Endodermal cell (in vitro differentiated cells): ENCODE data around the gene GTF2IRD1. TPM values are rescaled to one million over a fixed set of nuclear protein-coding genes. Genes with fewer than 3 reads are reported as not detected.
"Not testable (repeated sequence)": the region's sequence is repeated elsewhere in the genome, so short reads cannot be mapped to it uniquely, and the experiment has no call there.

Experiments
- DNase-seq: peaks from one replicate; pipeline ENCODE4 v3.0.0-alpha.2; 2017
- H3K27ac ChIP-seq: 2 replicates; pipeline ENCODE4 v1.5.1; 2013; ENCODE audit warnings: mild to moderate bottlenecking, low read depth, low read length, moderate library complexity
- H3K27me3 ChIP-seq: 2 replicates; pipeline ENCODE4 v1.6.1; 2013; ENCODE audit warnings: mild to moderate bottlenecking, low read length, moderate library complexity; ENCODE audit not compliant: insufficient read depth, control insufficient read depth, poor library complexity, severe bottlenecking
- H3K36me3 ChIP-seq: 2 replicates; pipeline ENCODE4 v1.7.0; 2013; ENCODE audit warnings: mild to moderate bottlenecking, low read length, moderate library complexity; ENCODE audit not compliant: control insufficient read depth, insufficient read depth
- H3K4me1 ChIP-seq: one replicate; pipeline ENCODE4 v1.7.0; 2013; ENCODE audit warnings: low read length; ENCODE audit not compliant: control insufficient read depth, insufficient read depth
- H3K4me3 ChIP-seq: 2 replicates; pipeline ENCODE4 v1.5.1; 2013; ENCODE audit warnings: mild to moderate bottlenecking, low read length, moderate library complexity
- H3K9ac ChIP-seq: 2 replicates; pipeline ENCODE4 v1.6.1; 2013; ENCODE audit warnings: mild to moderate bottlenecking, low read length, moderate library complexity; ENCODE audit not compliant: poor library complexity, severe bottlenecking; ENCODE audit errors: extremely low read depth
- H3K9me3 ChIP-seq: 2 replicates; pipeline ENCODE4 v1.6.1; 2013; ENCODE audit warnings: mild to moderate bottlenecking, low read length, moderate library complexity; ENCODE audit not compliant: control insufficient read depth
- H3K27ac Mint-ChIP-seq: 2 replicates; pipeline ENCODE4 v1.8.0; 2020; ENCODE audit warnings: mixed read lengths
- H3K27me3 Mint-ChIP-seq: 2 replicates; pipeline ENCODE4 v1.8.0; 2021; ENCODE audit warnings: mild to moderate bottlenecking, mixed read lengths; ENCODE audit not compliant: insufficient read depth
- H3K36me3 Mint-ChIP-seq: 2 replicates; pipeline ENCODE4 v1.8.0; 2020; ENCODE audit warnings: low read depth, mixed read lengths
- H3K4me1 Mint-ChIP-seq: 2 replicates; pipeline ENCODE4 v1.8.0; 2020; ENCODE audit warnings: mixed read lengths
- H3K4me3 Mint-ChIP-seq: 2 replicates; pipeline ENCODE4 v1.8.0; 2020; ENCODE audit warnings: mild to moderate bottlenecking, moderate library complexity, mixed read lengths
- H3K9me3 Mint-ChIP-seq: 2 replicates; pipeline ENCODE4 v1.8.0; 2020; ENCODE audit warnings: mild to moderate bottlenecking, mixed read lengths
- CTCF ChIP-seq: fragments of 200-600 bp; sonication (generic); conservative IDR thresholded peaks from 2 replicates; pipeline ENCODE4 v1.5.0; 2021; ENCODE audit warnings: antibody characterized with exemption, mild to moderate bottlenecking
- WGBS, 2 experiments: methylation state at CpG; one replicate each; pipeline versions ENCODE4 v1.1.5 to v1.1.7; 2013; ENCODE audit warnings: missing lambda C conversion rate in 2 of 2, mixed read lengths in 1 of 2; ENCODE audit not compliant: insufficient coverage in 1 of 2, insufficient read length in 1 of 2; 5-methylcytosine and 5-hydroxymethylcytosine counted together
- total RNA-seq, 2 donors: library from RNA; stranded (reverse); fragmentation: NEBNext Ultra II Directional in 1 of 2; extraction: Animal tissue kit (Norgen Biotek cat#: 25700) in 1 of 2; gene quantifications; 2 replicates in 1 of 2; 3 replicates in 1 of 2; pipeline ENCODE4 v1.2.1, GENCODE V29; 2021

GTF2IRD1 gene
- total RNA-seq, 2 donors from 2014 or later, result 54.8 to 84.4 TPM

- Mint-ChIP-seq H3K27me3 (no peaks in the 10 kb centered on the region), H3K4me3 (no peak overlapping the region), H3K27ac (no peak overlapping the region), H3K9me3 (no peaks in the 10 kb centered on the region), H3K36me3 (peaks cover 10% of the 10 kb centered on the region), H3K4me1 (peaks cover 5% of the 10 kb centered on the region)
- no peak for DNase-seq
- H3K4me1 ChIP-seq, result no peaks in the 10 kb centered on the region
- peaks cover 9% of the 10 kb centered on the region for H3K36me3 ChIP-seq
- H3K9me3 ChIP-seq, result no peaks in the 10 kb centered on the region
- no peaks in the 10 kb centered on the region for H3K27me3 ChIP-seq
- 93 to 95% methylated on average over 10 to 11 of the region's 11 CpGs for WGBS, 2 experiments
- no peak for TF ChIP-seq CTCF
- no peak overlapping the region for H3K9ac ChIP-seq
- no peak overlapping the region for H3K4me3 ChIP-seq
- H3K27ac ChIP-seq, result no peak overlapping the region
These were observed 30.0 kb downstream of the GTF2IRD1 start for GRCh38 chr7:74483402-74484336.

- Histone ChIP-seq H3K36me3 (peaks cover 9% of the 10 kb centered on the region), H3K9me3 (no peaks in the 10 kb centered on the region), H3K9ac (no peak overlapping the region), H3K4me1 (no peaks in the 10 kb centered on the region), H3K27ac (no peak overlapping the region), H3K27me3 (no peaks in the 10 kb centered on the region), H3K4me3 (no peak overlapping the region)
- no peak for TF ChIP-seq CTCF
- Mint-ChIP-seq H3K4me3 (no peak overlapping the region), H3K27ac (no peak overlapping the region), H3K27me3 (no peaks in the 10 kb centered on the region), H3K9me3 (peaks cover under 1% of the 10 kb centered on the region), H3K36me3 (peaks cover 21% of the 10 kb centered on the region), H3K4me1 (no peaks in the 10 kb centered on the region)
- 95 to 97% methylated on average over 7 of the region's 7 CpGs for WGBS, 2 experiments
- no peak for DNase-seq
These were observed 31.9 kb downstream of the GTF2IRD1 start for GRCh38 chr7:74485611-74486010.

GRCh38 chr7:74488518-74489030, 34.9 kb downstream of the GTF2IRD1 start:
- peaks cover 25% of the 10 kb centered on the region for H3K9me3 Mint-ChIP-seq
- not testable (repeated sequence) for H3K4me3 Mint-ChIP-seq, H3K4me3 ChIP-seq, H3K27me3 ChIP-seq, H3K27me3 Mint-ChIP-seq, H3K4me1 ChIP-seq, H3K27ac ChIP-seq, H3K4me1 Mint-ChIP-seq, H3K9ac ChIP-seq, DNase-seq, H3K27ac Mint-ChIP-seq
- H3K36me3 ChIP-seq, result peaks cover 14% of the 10 kb centered on the region
- H3K9me3 ChIP-seq, result peaks cover 14% of the 10 kb centered on the region
- 94 to 96% methylated on average over 6 to 7 of the region's 8 CpGs for WGBS, 2 experiments
- peaks cover 48% of the 10 kb centered on the region for H3K36me3 Mint-ChIP-seq
